Gastrocnemius medialis (tissue), 4 donors: ENCODE data around the gene MSI2. TPM values are rescaled to one million over a fixed set of nuclear protein-coding genes. Genes with fewer than 3 reads are reported as not detected.

Source experiments
- ATAC-seq, 2 donors: fragments of 150-250 bp; one replicate each; pipeline ENCODE4 v1.9.1; 2016
- DNase-seq, 2 donors: peaks; one replicate each; pipeline ENCODE4 v3.0.0-alpha.2; 2019
- H3K27ac ChIP-seq, 4 donors: fragments of 200-600 bp; sonication (generic); 1 replicate in 1 of 4; 2 replicates in 3 of 4; pipeline ENCODE4 v1.5.1; 2016 to 2018; ENCODE audit warnings: mild to moderate bottlenecking in 2 of 4, moderate library complexity in 1 of 4
- H3K27me3 ChIP-seq, 3 donors: fragments of 200-600 bp; sonication (generic) in 2 of 3; 1 replicate in 1 of 3; 2 replicates in 2 of 3; pipeline versions ENCODE4 v1.5.1 to v1.6.0; 2016 to 2019; ENCODE audit warnings: mild to moderate bottlenecking in 1 of 3, moderate library complexity in 1 of 3
- H3K36me3 ChIP-seq, 2 donors: fragments of 200-600 bp; sonication (generic) in 1 of 2; one replicate each; pipeline ENCODE4 v1.5.1; 2017 to 2018
- H3K4me1 ChIP-seq, 2 donors: fragments of 200-600 bp; sonication (generic) in 1 of 2; one replicate each; pipeline ENCODE4 v1.5.1; 2016 to 2017; ENCODE audit warnings: mild to moderate bottlenecking in 2 of 2
- H3K4me3 ChIP-seq, 4 donors: fragments of 200-600 bp; sonication (generic) in 3 of 4; 1 replicate in 1 of 4; 2 replicates in 3 of 4; pipeline ENCODE4 v1.5.1; 2016 to 2019; ENCODE audit warnings: mild to moderate bottlenecking in 2 of 4
- H3K9me3 ChIP-seq, 3 donors: fragments of 200-600 bp; sonication (generic) in 2 of 3; 1 replicate in 1 of 3; 2 replicates in 2 of 3; pipeline ENCODE4 v1.5.1; 2016 to 2019
- POLR2A ChIP-seq, 2 donors: fragments of 450-650 bp; IDR thresholded peaks; one replicate each; pipeline ENCODE4 v1.6.1; 2017; ENCODE audit warnings: antibody characterized with exemption in 2 of 2, mild to moderate bottlenecking in 2 of 2, moderate library complexity in 2 of 2
- in situ Hi-C, 4 donors: fragments of 200-750 bp; cut with MboI; loops; one replicate each; pipeline versions ENCODE4 v1.15.0 to v1.8.0; 2017; ENCODE audit warnings: low sequenced_read_pairs in 4 of 4
- intact Hi-C: fragments of 100-400 bp; cut with DNase I; formaldehyde crosslinking; loops from one replicate; pipeline ENCODE4 v1.15.1; 2023; ENCODE audit warnings: low total_unique reads
- total RNA-seq, 4 donors: library from RNA; depleted of rRNA; stranded (reverse); fragments of >200 nt; gene quantifications; one replicate each; pipeline versions ENCODE4 v1.1.0 to v1.2.3, GENCODE V29; 2016
- TF ChIP-seq, protein P1 (sequence below), 5 experiments: fragments of 450-650 bp in 3 of 5; fragments of 200-600 bp in 2 of 5; sonication (generic) in 2 of 5; IDR thresholded peaks in 4 of 5; conservative IDR thresholded peaks in 1 of 5; 1 replicate in 4 of 5; 2 replicates in 1 of 5; pipeline ENCODE4 v1.5.1; 2016 to 2019; ENCODE audit warnings: antibody characterized with exemption in 5 of 5, mild to moderate bottlenecking in 3 of 5, moderate library complexity in 3 of 5

MSI2 gene
- total RNA-seq, 4 donors from 2014 or later: 33.1 to 66.2 (median 48.5) TPM

GRCh38 chr17:57270801-57271245, 14.5 kb downstream of the MSI2 start:
- peaks cover 31 to 33% of the 10 kb centered on the region in 2 donors for H3K4me1 ChIP-seq
- no peaks in the 10 kb centered on the region for H3K27me3 ChIP-seq
- no peaks in the 10 kb centered on the region for H3K9me3 ChIP-seq
- H3K36me3 ChIP-seq: peaks cover 0 to 11% of the 10 kb centered on the region in 2 donors
- peak overlapping the region in 1 of 4 donors; percentile 28 for H3K27ac ChIP-seq
- no peak for TF ChIP-seq POLR2A (IDR thresholded peaks at IDR 0.05)
- TF ChIP-seq, protein P1, sequence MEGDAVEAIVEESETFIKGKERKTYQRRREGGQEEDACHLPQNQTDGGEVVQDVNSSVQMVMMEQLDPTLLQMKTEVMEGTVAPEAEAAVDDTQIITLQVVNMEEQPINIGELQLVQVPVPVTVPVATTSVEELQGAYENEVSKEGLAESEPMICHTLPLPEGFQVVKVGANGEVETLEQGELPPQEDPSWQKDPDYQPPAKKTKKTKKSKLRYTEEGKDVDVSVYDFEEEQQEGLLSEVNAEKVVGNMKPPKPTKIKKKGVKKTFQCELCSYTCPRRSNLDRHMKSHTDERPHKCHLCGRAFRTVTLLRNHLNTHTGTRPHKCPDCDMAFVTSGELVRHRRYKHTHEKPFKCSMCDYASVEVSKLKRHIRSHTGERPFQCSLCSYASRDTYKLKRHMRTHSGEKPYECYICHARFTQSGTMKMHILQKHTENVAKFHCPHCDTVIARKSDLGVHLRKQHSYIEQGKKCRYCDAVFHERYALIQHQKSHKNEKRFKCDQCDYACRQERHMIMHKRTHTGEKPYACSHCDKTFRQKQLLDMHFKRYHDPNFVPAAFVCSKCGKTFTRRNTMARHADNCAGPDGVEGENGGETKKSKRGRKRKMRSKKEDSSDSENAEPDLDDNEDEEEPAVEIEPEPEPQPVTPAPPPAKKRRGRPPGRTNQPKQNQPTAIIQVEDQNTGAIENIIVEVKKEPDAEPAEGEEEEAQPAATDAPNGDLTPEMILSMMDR (IDR thresholded peaks at IDR 0.05 in 4 of 5, conservative IDR thresholded peaks at IDR 0.05 in 1 of 5): no peak
- intact Hi-C loops: no loop called here
- ATAC-seq: no peak
- DNase-seq: no peak
- no peak overlapping the region for H3K4me3 ChIP-seq
- in situ Hi-C loops: loop anchor here in 1 of 4 donors (25.0 kb wide), 1 partner anchor 716 kb away; the partner anchor contains the start of gene VEZF1

- TF ChIP-seq, protein P1 (IDR thresholded peaks at IDR 0.05 in 4 of 5, conservative IDR thresholded peaks at IDR 0.05 in 1 of 5): no peak
- no peak for TF ChIP-seq POLR2A (IDR thresholded peaks at IDR 0.05)
- Histone ChIP-seq H3K27ac (peak overlapping the region in 1 of 4 donors; percentile 28), H3K36me3 (peaks cover 0 to 8% of the 10 kb centered on the region in 2 donors), H3K4me1 (peaks cover 37 to 43% of the 10 kb centered on the region in 2 donors), H3K9me3 (no peaks in the 10 kb centered on the region), H3K27me3 (no peaks in the 10 kb centered on the region), H3K4me3 (no peak overlapping the region)
- DNase-seq (no peak), ATAC-seq (no peak)
- in situ Hi-C loops: loop anchor here in 1 of 4 donors (25.0 kb wide), 1 partner anchor 715 kb away; the partner anchor contains the start of gene VEZF1
- intact Hi-C loops: no loop called here
Observed at GRCh38 chr17:57271821-57272220, 15.5 kb downstream of the MSI2 start.

- intact Hi-C loops (no loop called here), in situ Hi-C loops (loop anchor here in 1 of 4 donors (25.0 kb wide), 1 partner anchor 714 kb away; the partner anchor contains the start of gene VEZF1)
- ATAC-seq (no peak), DNase-seq (no peak)
- no peak overlapping the region for H3K4me3 ChIP-seq
- H3K27ac ChIP-seq: peak overlapping the region in 1 of 4 donors; percentile 8
- peaks cover 35 to 41% of the 10 kb centered on the region in 2 donors for H3K4me1 ChIP-seq
- no peaks in the 10 kb centered on the region for H3K27me3 ChIP-seq
- H3K9me3 ChIP-seq: no peaks in the 10 kb centered on the region
- TF ChIP-seq, protein P1 (IDR thresholded peaks at IDR 0.05 in 4 of 5, conservative IDR thresholded peaks at IDR 0.05 in 1 of 5): no peak
- no peak for TF ChIP-seq POLR2A (IDR thresholded peaks at IDR 0.05)
- peaks cover 0 to 8% of the 10 kb centered on the region in 2 donors for H3K36me3 ChIP-seq
Observed at GRCh38 chr17:57273490-57273889, 17.2 kb downstream of the MSI2 start.

DNA sequence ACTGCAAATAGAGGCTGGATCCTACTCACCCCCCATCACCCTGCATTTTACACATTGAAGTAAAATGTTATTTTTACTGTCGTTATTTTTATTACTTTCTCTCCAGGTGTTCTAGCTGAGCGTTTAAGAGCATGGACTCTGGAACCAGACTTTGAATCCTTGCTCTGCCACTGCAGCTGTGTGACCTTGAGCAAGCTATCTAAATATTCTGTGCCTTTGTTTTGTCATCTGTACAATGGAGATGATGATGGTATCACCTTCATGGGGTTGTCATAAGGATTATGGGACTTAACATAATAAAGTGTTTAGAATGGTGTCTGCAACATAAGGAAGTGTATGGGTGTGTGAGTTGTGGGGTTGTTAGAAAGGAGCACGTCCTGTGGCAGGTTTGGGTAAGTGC, 17.8 kb downstream of the MSI2 start:
- no peak for TF ChIP-seq POLR2A (IDR thresholded peaks at IDR 0.05)
- TF ChIP-seq, protein P1 (IDR thresholded peaks at IDR 0.05 in 4 of 5, conservative IDR thresholded peaks at IDR 0.05 in 1 of 5): no peak
- DNase-seq: no peak
- no peaks in the 10 kb centered on the region for H3K27me3 ChIP-seq
- H3K36me3 ChIP-seq: peaks cover 0 to 8% of the 10 kb centered on the region in 2 donors
- H3K4me1 ChIP-seq: peaks cover 39 to 45% of the 10 kb centered on the region in 2 donors
- in situ Hi-C loops (loop anchor here in 1 of 4 donors (25.0 kb wide), 1 partner anchor 713 kb away; the partner anchor contains the start of gene VEZF1), intact Hi-C loops (no loop called here)
- ATAC-seq: no peak
- no peak overlapping the region for H3K4me3 ChIP-seq
- H3K27ac ChIP-seq: no peak overlapping the region
- H3K9me3 ChIP-seq: no peaks in the 10 kb centered on the region
